ENCODE data around the gene RDH12.

GRCh38 chr14:67762051-67762450 is 60.4 kb downstream of the RDH12 start:
- TF ChIP-seq CTCF (IDR thresholded peaks at IDR 0.05) (no peak), EZH2phosphoT487 (IDR thresholded peaks at IDR 0.05) (no peak), EZH2 (IDR thresholded peaks at IDR 0.05) (no peak)

Measured in neural progenitor cell (in vitro differentiated cells).